Measurements from ENCODE around the gene HLA-B.

DNA sequence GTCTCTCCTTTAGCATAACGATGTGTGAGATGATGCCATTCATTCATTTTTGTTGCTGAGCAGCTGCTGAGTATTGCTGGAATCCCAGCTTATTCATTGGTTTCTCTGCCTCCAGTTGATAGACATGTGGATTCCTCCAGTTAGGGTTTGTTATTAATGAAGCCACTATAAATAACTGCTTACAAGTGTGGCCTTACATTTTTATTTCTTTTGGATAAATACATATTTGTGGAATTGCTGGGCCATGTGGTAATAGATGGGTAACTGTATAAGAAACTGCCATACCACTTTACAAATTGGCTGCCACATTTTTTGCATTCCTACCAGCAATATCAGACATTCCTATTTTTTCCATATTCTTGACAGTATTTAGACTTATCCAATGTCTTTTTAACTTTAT, 2.6 kb upstream of the HLA-B start:
- TF ChIP-seq, protein P1, sequence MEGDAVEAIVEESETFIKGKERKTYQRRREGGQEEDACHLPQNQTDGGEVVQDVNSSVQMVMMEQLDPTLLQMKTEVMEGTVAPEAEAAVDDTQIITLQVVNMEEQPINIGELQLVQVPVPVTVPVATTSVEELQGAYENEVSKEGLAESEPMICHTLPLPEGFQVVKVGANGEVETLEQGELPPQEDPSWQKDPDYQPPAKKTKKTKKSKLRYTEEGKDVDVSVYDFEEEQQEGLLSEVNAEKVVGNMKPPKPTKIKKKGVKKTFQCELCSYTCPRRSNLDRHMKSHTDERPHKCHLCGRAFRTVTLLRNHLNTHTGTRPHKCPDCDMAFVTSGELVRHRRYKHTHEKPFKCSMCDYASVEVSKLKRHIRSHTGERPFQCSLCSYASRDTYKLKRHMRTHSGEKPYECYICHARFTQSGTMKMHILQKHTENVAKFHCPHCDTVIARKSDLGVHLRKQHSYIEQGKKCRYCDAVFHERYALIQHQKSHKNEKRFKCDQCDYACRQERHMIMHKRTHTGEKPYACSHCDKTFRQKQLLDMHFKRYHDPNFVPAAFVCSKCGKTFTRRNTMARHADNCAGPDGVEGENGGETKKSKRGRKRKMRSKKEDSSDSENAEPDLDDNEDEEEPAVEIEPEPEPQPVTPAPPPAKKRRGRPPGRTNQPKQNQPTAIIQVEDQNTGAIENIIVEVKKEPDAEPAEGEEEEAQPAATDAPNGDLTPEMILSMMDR (IDR thresholded peaks at IDR 0.05; ENCODE audit: control extremely low read depth in 1 of 3, insufficient read depth in 1 of 3, low read depth in 1 of 3, low read length in 3 of 3), result no peak
- TF ChIP-seq, protein P2, sequence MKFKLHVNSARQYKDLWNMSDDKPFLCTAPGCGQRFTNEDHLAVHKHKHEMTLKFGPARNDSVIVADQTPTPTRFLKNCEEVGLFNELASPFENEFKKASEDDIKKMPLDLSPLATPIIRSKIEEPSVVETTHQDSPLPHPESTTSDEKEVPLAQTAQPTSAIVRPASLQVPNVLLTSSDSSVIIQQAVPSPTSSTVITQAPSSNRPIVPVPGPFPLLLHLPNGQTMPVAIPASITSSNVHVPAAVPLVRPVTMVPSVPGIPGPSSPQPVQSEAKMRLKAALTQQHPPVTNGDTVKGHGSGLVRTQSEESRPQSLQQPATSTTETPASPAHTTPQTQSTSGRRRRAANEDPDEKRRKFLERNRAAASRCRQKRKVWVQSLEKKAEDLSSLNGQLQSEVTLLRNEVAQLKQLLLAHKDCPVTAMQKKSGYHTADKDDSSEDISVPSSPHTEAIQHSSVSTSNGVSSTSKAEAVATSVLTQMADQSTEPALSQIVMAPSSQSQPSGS (IDR thresholded peaks at IDR 0.05; ENCODE audit: low read length), result no peak
- TF ChIP-seq JUND (IDR thresholded peaks at IDR 0.05; ENCODE audit: low read length), result no peak
- no peak for TF ChIP-seq POLR2A (IDR thresholded peaks at IDR 0.05; ENCODE audit: control extremely low read depth in 1 of 2, low read depth in 2 of 2, low read length in 2 of 2)
- no peak for TF ChIP-seq RFX5 (IDR thresholded peaks at IDR 0.05; ENCODE audit: borderline replicate concordance, low read depth, low read length)
- TF ChIP-seq CREB1 (IDR thresholded peaks at IDR 0.05), result no peak
- TF ChIP-seq YY1 (IDR thresholded peaks at IDR 0.05; ENCODE audit: low read depth, low read length), result no peak
- TF ChIP-seq SIRT6 (IDR thresholded peaks at IDR 0.05; ENCODE audit: low read length), result no peak
- TF ChIP-seq, protein P3, sequence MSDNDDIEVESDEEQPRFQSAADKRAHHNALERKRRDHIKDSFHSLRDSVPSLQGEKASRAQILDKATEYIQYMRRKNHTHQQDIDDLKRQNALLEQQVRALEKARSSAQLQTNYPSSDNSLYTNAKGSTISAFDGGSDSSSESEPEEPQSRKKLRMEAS (IDR thresholded peaks at IDR 0.05), result no peak
- no peak for TF ChIP-seq EP300 (IDR thresholded peaks at IDR 0.05; ENCODE audit: borderline replicate concordance in 1 of 2, low read depth in 2 of 2, low read length in 2 of 2)
- TF ChIP-seq EGR1 (IDR thresholded peaks at IDR 0.05; ENCODE audit: borderline replicate concordance, low read depth, low read length), result no peak
